ENCODE measurements around the gene DPH6. TPM values are rescaled to one million over a fixed set of nuclear protein-coding genes. Genes with fewer than 3 reads are reported as not detected.

DPH6 gene
- total and polyA plus RNA-seq, 8 donors: 9.8 to 19.1 (median 13.7) TPM

GRCh38 chr15:35458176-35458856 is 87.6 kb downstream of the DPH6 start:
- H3K27ac ChIP-seq: no peak overlapping the region
- TF ChIP-seq, protein P1, sequence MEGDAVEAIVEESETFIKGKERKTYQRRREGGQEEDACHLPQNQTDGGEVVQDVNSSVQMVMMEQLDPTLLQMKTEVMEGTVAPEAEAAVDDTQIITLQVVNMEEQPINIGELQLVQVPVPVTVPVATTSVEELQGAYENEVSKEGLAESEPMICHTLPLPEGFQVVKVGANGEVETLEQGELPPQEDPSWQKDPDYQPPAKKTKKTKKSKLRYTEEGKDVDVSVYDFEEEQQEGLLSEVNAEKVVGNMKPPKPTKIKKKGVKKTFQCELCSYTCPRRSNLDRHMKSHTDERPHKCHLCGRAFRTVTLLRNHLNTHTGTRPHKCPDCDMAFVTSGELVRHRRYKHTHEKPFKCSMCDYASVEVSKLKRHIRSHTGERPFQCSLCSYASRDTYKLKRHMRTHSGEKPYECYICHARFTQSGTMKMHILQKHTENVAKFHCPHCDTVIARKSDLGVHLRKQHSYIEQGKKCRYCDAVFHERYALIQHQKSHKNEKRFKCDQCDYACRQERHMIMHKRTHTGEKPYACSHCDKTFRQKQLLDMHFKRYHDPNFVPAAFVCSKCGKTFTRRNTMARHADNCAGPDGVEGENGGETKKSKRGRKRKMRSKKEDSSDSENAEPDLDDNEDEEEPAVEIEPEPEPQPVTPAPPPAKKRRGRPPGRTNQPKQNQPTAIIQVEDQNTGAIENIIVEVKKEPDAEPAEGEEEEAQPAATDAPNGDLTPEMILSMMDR (IDR thresholded peaks at IDR 0.05): no peak
- intact Hi-C loops (cut with DNase I): no loop called here
- no peak overlapping the region for H3K4me3 ChIP-seq
- DNase-seq: no peak
- no peaks in the 10 kb centered on the region for H3K27me3 ChIP-seq
- no peak for ATAC-seq
- H3K36me3 ChIP-seq: no peaks in the 10 kb centered on the region
- no peaks in the 10 kb centered on the region for H3K4me1 ChIP-seq
- H3K9me3 ChIP-seq: no peaks in the 10 kb centered on the region

GRCh38 chr15:35455201-35455600 is 90.8 kb downstream of the DPH6 start:
- intact Hi-C loops (cut with DNase I): no loop called here
- DNase-seq (no peak), ATAC-seq (no peak)
- TF ChIP-seq, protein P1 (IDR thresholded peaks at IDR 0.05): no peak
- Histone ChIP-seq H3K27me3 (no peaks in the 10 kb centered on the region), H3K4me1 (no peaks in the 10 kb centered on the region), H3K36me3 (no peaks in the 10 kb centered on the region), H3K27ac (no peak overlapping the region), H3K4me3 (no peak overlapping the region), H3K9me3 (no peaks in the 10 kb centered on the region)

- intact Hi-C loops (cut with DNase I): no loop called here
- H3K27me3 ChIP-seq: no peaks in the 10 kb centered on the region
- no peaks in the 10 kb centered on the region for H3K36me3 ChIP-seq
- TF ChIP-seq, protein P1 (IDR thresholded peaks at IDR 0.05): no peak
- ATAC-seq (no peak), DNase-seq (peak in 1 of 4 donors; percentile 29)
- H3K4me3 ChIP-seq: no peak overlapping the region
- H3K9me3 ChIP-seq: no peaks in the 10 kb centered on the region
- no peaks in the 10 kb centered on the region for H3K4me1 ChIP-seq
- no peak overlapping the region for H3K27ac ChIP-seq
These were observed 95.5 kb downstream of the DPH6 start for GRCh38 chr15:35450492-35450891.

GRCh38 chr15:35448294-35448693 is 97.7 kb downstream of the DPH6 start:
- H3K4me3 ChIP-seq: no peak overlapping the region
- H3K4me1 ChIP-seq: no peaks in the 10 kb centered on the region
- H3K36me3 ChIP-seq: no peaks in the 10 kb centered on the region
- DNase-seq (no peak), ATAC-seq (no peak)
- no peaks in the 10 kb centered on the region for H3K27me3 ChIP-seq
- TF ChIP-seq, protein P1 (IDR thresholded peaks at IDR 0.05): no peak
- intact Hi-C loops (cut with DNase I): no loop called here
- H3K27ac ChIP-seq: no peak overlapping the region
- no peaks in the 10 kb centered on the region for H3K9me3 ChIP-seq

GRCh38 chr15:35445891-35446290 is 100.1 kb downstream of the DPH6 start:
- no peak for DNase-seq
- no peak overlapping the region for H3K4me3 ChIP-seq
- no peaks in the 10 kb centered on the region for H3K9me3 ChIP-seq
- H3K36me3 ChIP-seq: no peaks in the 10 kb centered on the region
- H3K27me3 ChIP-seq: no peaks in the 10 kb centered on the region
- no peak overlapping the region for H3K27ac ChIP-seq
- TF ChIP-seq, protein P1 (IDR thresholded peaks at IDR 0.05): no peak
- no peaks in the 10 kb centered on the region for H3K4me1 ChIP-seq
- intact Hi-C loops (cut with DNase I): no loop called here
- ATAC-seq: no peak

All from left lung (tissue), 10 donors.